ENCODE results near the gene PRKCZ.

Gene PRKCZ

GRCh38 chr1:2028870-2029560, 21.2 kb upstream of the PRKCZ start:
- H3K27me3 ChIP-seq (ENCODE audit: control insufficient read depth, insufficient read depth, low read length) = no peaks in the 10 kb centered on the region
- H3K9ac ChIP-seq (ENCODE audit: low read depth, low read length) = no peak overlapping the region
- no peaks in the 10 kb centered on the region for H3K36me3 ChIP-seq (ENCODE audit: control insufficient read depth, insufficient read depth, low read length)
- H3K4me3 ChIP-seq (ENCODE audit: low read depth, low read length) = no peak overlapping the region
- H3K9me3 ChIP-seq (ENCODE audit: control insufficient read depth, insufficient read depth, low read length) = no peaks in the 10 kb centered on the region
- H3K4me1 ChIP-seq (ENCODE audit: control insufficient read depth, insufficient read depth, low read length) = no peaks in the 10 kb centered on the region

GRCh38 chr1:2029561-2029960, 20.6 kb upstream of the PRKCZ start:
- Histone ChIP-seq H3K9ac (ENCODE audit: low read depth, low read length) (no peak overlapping the region), H3K36me3 (ENCODE audit: control insufficient read depth, insufficient read depth, low read length) (no peaks in the 10 kb centered on the region), H3K9me3 (ENCODE audit: control insufficient read depth, insufficient read depth, low read length) (no peaks in the 10 kb centered on the region), H3K4me3 (ENCODE audit: low read depth, low read length) (no peak overlapping the region), H3K27me3 (ENCODE audit: control insufficient read depth, insufficient read depth, low read length) (no peaks in the 10 kb centered on the region), H3K4me1 (ENCODE audit: control insufficient read depth, insufficient read depth, low read length) (no peaks in the 10 kb centered on the region)

GRCh38 chr1:2030076-2030871, 19.9 kb upstream of the PRKCZ start:
- H3K36me3 ChIP-seq (ENCODE audit: control insufficient read depth, insufficient read depth, low read length) = no peaks in the 10 kb centered on the region
- H3K27me3 ChIP-seq (ENCODE audit: control insufficient read depth, insufficient read depth, low read length) = no peaks in the 10 kb centered on the region
- H3K9me3 ChIP-seq (ENCODE audit: control insufficient read depth, insufficient read depth, low read length) = no peaks in the 10 kb centered on the region
- no peak overlapping the region for H3K9ac ChIP-seq (ENCODE audit: low read depth, low read length)
- no peak overlapping the region for H3K4me3 ChIP-seq (ENCODE audit: low read depth, low read length)
- no peaks in the 10 kb centered on the region for H3K4me1 ChIP-seq (ENCODE audit: control insufficient read depth, insufficient read depth, low read length)

- no peak overlapping the region for H3K4me3 ChIP-seq (ENCODE audit: low read depth, low read length)
- no peaks in the 10 kb centered on the region for H3K27me3 ChIP-seq (ENCODE audit: control insufficient read depth, insufficient read depth, low read length)
- H3K9ac ChIP-seq (ENCODE audit: low read depth, low read length) = no peak overlapping the region
- H3K36me3 ChIP-seq (ENCODE audit: control insufficient read depth, insufficient read depth, low read length) = no peaks in the 10 kb centered on the region
- no peaks in the 10 kb centered on the region for H3K9me3 ChIP-seq (ENCODE audit: control insufficient read depth, insufficient read depth, low read length)
- no peaks in the 10 kb centered on the region for H3K4me1 ChIP-seq (ENCODE audit: control insufficient read depth, insufficient read depth, low read length)
Observed at GRCh38 chr1:2031546-2032540, 18.4 kb upstream of the PRKCZ start.

GRCh38 chr1:2032737-2033136, 17.5 kb upstream of the PRKCZ start:
- H3K9ac ChIP-seq (ENCODE audit: low read depth, low read length) = no peak overlapping the region
- no peaks in the 10 kb centered on the region for H3K9me3 ChIP-seq (ENCODE audit: control insufficient read depth, insufficient read depth, low read length)
- H3K27me3 ChIP-seq (ENCODE audit: control insufficient read depth, insufficient read depth, low read length) = no peaks in the 10 kb centered on the region
- no peaks in the 10 kb centered on the region for H3K36me3 ChIP-seq (ENCODE audit: control insufficient read depth, insufficient read depth, low read length)
- no peaks in the 10 kb centered on the region for H3K4me1 ChIP-seq (ENCODE audit: control insufficient read depth, insufficient read depth, low read length)
- no peak overlapping the region for H3K4me3 ChIP-seq (ENCODE audit: low read depth, low read length)

- Histone ChIP-seq H3K27me3 (ENCODE audit: control insufficient read depth, insufficient read depth, low read length) (no peaks in the 10 kb centered on the region), H3K9ac (ENCODE audit: low read depth, low read length) (no peak overlapping the region), H3K36me3 (ENCODE audit: control insufficient read depth, insufficient read depth, low read length) (no peaks in the 10 kb centered on the region), H3K4me1 (ENCODE audit: control insufficient read depth, insufficient read depth, low read length) (no peaks in the 10 kb centered on the region), H3K9me3 (ENCODE audit: control insufficient read depth, insufficient read depth, low read length) (no peaks in the 10 kb centered on the region), H3K4me3 (ENCODE audit: low read depth, low read length) (no peak overlapping the region)
Observed at GRCh38 chr1:2033165-2033564, 17.0 kb upstream of the PRKCZ start.

- Histone ChIP-seq H3K9ac (ENCODE audit: low read depth, low read length) (no peak overlapping the region), H3K9me3 (ENCODE audit: control insufficient read depth, insufficient read depth, low read length) (no peaks in the 10 kb centered on the region), H3K36me3 (ENCODE audit: control insufficient read depth, insufficient read depth, low read length) (no peaks in the 10 kb centered on the region), H3K4me1 (ENCODE audit: control insufficient read depth, insufficient read depth, low read length) (no peaks in the 10 kb centered on the region), H3K27me3 (ENCODE audit: control insufficient read depth, insufficient read depth, low read length) (no peaks in the 10 kb centered on the region), H3K4me3 (ENCODE audit: low read depth, low read length) (no peak overlapping the region)
Observed at GRCh38 chr1:2036287-2036686, 13.9 kb upstream of the PRKCZ start.

GRCh38 chr1:2037314-2037979, 12.8 kb upstream of the PRKCZ start:
- Histone ChIP-seq H3K27me3 (ENCODE audit: control insufficient read depth, insufficient read depth, low read length) (no peaks in the 10 kb centered on the region), H3K4me3 (ENCODE audit: low read depth, low read length) (no peak overlapping the region), H3K36me3 (ENCODE audit: control insufficient read depth, insufficient read depth, low read length) (no peaks in the 10 kb centered on the region), H3K9ac (ENCODE audit: low read depth, low read length) (no peak overlapping the region), H3K4me1 (ENCODE audit: control insufficient read depth, insufficient read depth, low read length) (no peaks in the 10 kb centered on the region), H3K9me3 (ENCODE audit: control insufficient read depth, insufficient read depth, low read length) (no peaks in the 10 kb centered on the region)

- Histone ChIP-seq H3K36me3 (ENCODE audit: control insufficient read depth, insufficient read depth, low read length) (no peaks in the 10 kb centered on the region), H3K27me3 (ENCODE audit: control insufficient read depth, insufficient read depth, low read length) (no peaks in the 10 kb centered on the region), H3K9me3 (ENCODE audit: control insufficient read depth, insufficient read depth, low read length) (no peaks in the 10 kb centered on the region), H3K4me3 (ENCODE audit: low read depth, low read length) (no peak overlapping the region), H3K9ac (ENCODE audit: low read depth, low read length) (no peak overlapping the region), H3K4me1 (ENCODE audit: control insufficient read depth, insufficient read depth, low read length) (no peaks in the 10 kb centered on the region)
Observed at GRCh38 chr1:2038229-2038628, 12.0 kb upstream of the PRKCZ start.

- no peak overlapping the region for H3K9ac ChIP-seq (ENCODE audit: low read depth, low read length)
- H3K4me3 ChIP-seq (ENCODE audit: low read depth, low read length) = no peak overlapping the region
- no peaks in the 10 kb centered on the region for H3K36me3 ChIP-seq (ENCODE audit: control insufficient read depth, insufficient read depth, low read length)
- no peaks in the 10 kb centered on the region for H3K9me3 ChIP-seq (ENCODE audit: control insufficient read depth, insufficient read depth, low read length)
- H3K27me3 ChIP-seq (ENCODE audit: control insufficient read depth, insufficient read depth, low read length) = no peaks in the 10 kb centered on the region
- no peaks in the 10 kb centered on the region for H3K4me1 ChIP-seq (ENCODE audit: control insufficient read depth, insufficient read depth, low read length)
Observed at GRCh38 chr1:2039251-2039650, 11.0 kb upstream of the PRKCZ start.

GRCh38 chr1:2041305-2041704, 8.9 kb upstream of the PRKCZ start:
- Histone ChIP-seq H3K27me3 (ENCODE audit: control insufficient read depth, insufficient read depth, low read length) (no peaks in the 10 kb centered on the region), H3K9ac (ENCODE audit: low read depth, low read length) (no peak overlapping the region), H3K4me1 (ENCODE audit: control insufficient read depth, insufficient read depth, low read length) (no peaks in the 10 kb centered on the region), H3K4me3 (ENCODE audit: low read depth, low read length) (no peak overlapping the region), H3K9me3 (ENCODE audit: control insufficient read depth, insufficient read depth, low read length) (no peaks in the 10 kb centered on the region), H3K36me3 (ENCODE audit: control insufficient read depth, insufficient read depth, low read length) (no peaks in the 10 kb centered on the region)
